ENCODE results near the gene PCDHB9.
"Not testable (repeated sequence)": the region's sequence is repeated elsewhere in the genome, so short reads cannot be mapped to it uniquely, and the experiment has no call there.

Gene PCDHB9

GRCh38 chr5:141179371-141179770 lies 7.6 kb upstream of the PCDHB9 start:
- not testable (repeated sequence) for H3K4me3 ChIP-seq (ENCODE audit: severe bottlenecking); H3K36me3 ChIP-seq (ENCODE audit: low read depth); H3K4me1 ChIP-seq (ENCODE audit: insufficient read depth, poor library complexity, severe bottlenecking); ATAC-seq (ENCODE audit: low read depth); DNase-seq (ENCODE audit: low spot score); H3K27ac ChIP-seq (ENCODE audit: poor library complexity, severe bottlenecking)
- H3K9me3 ChIP-seq (ENCODE audit: severe bottlenecking): peaks cover 17% of the 10 kb centered on the region
- H3K27me3 ChIP-seq (ENCODE audit: insufficient read depth, poor library complexity, severe bottlenecking): peaks cover 75% of the 10 kb centered on the region

- H3K9me3 ChIP-seq (ENCODE audit: severe bottlenecking): peaks cover 16% of the 10 kb centered on the region
- H3K36me3 ChIP-seq (ENCODE audit: low read depth); H3K27ac ChIP-seq (ENCODE audit: poor library complexity, severe bottlenecking); ATAC-seq (ENCODE audit: low read depth); H3K4me1 ChIP-seq (ENCODE audit: insufficient read depth, poor library complexity, severe bottlenecking); H3K4me3 ChIP-seq (ENCODE audit: severe bottlenecking); DNase-seq (ENCODE audit: low spot score): not testable (repeated sequence)
- H3K27me3 ChIP-seq (ENCODE audit: insufficient read depth, poor library complexity, severe bottlenecking): peaks cover 78% of the 10 kb centered on the region
Measured at GRCh38 chr5:141179876-141180275, 7.1 kb upstream of the PCDHB9 start.

- DNase-seq (ENCODE audit: low spot score) (no peak), ATAC-seq (ENCODE audit: low read depth) (no peak)
- no peak for TF ChIP-seq CTCF (IDR thresholded peaks at IDR 0.05; ENCODE audit: poor library complexity, severe bottlenecking)
- H3K4me1 ChIP-seq (ENCODE audit: insufficient read depth, poor library complexity, severe bottlenecking): no peaks in the 10 kb centered on the region
- H3K9me3 ChIP-seq (ENCODE audit: severe bottlenecking): peaks cover 13% of the 10 kb centered on the region
- no peaks in the 10 kb centered on the region for H3K36me3 ChIP-seq (ENCODE audit: low read depth)
- H3K4me3 ChIP-seq (ENCODE audit: severe bottlenecking): no peak overlapping the region
- H3K27ac ChIP-seq (ENCODE audit: poor library complexity, severe bottlenecking): no peak overlapping the region
- H3K27me3 ChIP-seq (ENCODE audit: insufficient read depth, poor library complexity, severe bottlenecking): peaks cover 78% of the 10 kb centered on the region
Measured at GRCh38 chr5:141180313-141180712, 6.6 kb upstream of the PCDHB9 start.

GRCh38 chr5:141182248-141182647 lies 4.7 kb upstream of the PCDHB9 start, which contains the start of gene PCDHB16:
Gene PCDHB16, plus strand, starts transcription at chr5:141182387. Its CDS starts 173 bp downstream, at chr5:141182560.
- peak; percentile 21 for TF ChIP-seq CTCF (IDR thresholded peaks at IDR 0.05; ENCODE audit: poor library complexity, severe bottlenecking)
- H3K4me1 ChIP-seq (ENCODE audit: insufficient read depth, poor library complexity, severe bottlenecking): no peaks in the 10 kb centered on the region
- H3K27ac ChIP-seq (ENCODE audit: poor library complexity, severe bottlenecking): no peak within 1 kb of the TSS
- peaks cover 2% of the 10 kb centered on the region for H3K9me3 ChIP-seq (ENCODE audit: severe bottlenecking)
- DNase-seq (ENCODE audit: low spot score) (no peak), ATAC-seq (ENCODE audit: low read depth) (no peak)
- H3K27me3 ChIP-seq (ENCODE audit: insufficient read depth, poor library complexity, severe bottlenecking): peaks cover 78% of the 10 kb centered on the region
- H3K36me3 ChIP-seq (ENCODE audit: low read depth): no peaks in the 10 kb centered on the region
- H3K4me3 ChIP-seq (ENCODE audit: severe bottlenecking): no peak within 1 kb of the TSS

GRCh38 chr5:141184117-141184855 lies 2.7 kb upstream of the PCDHB9 start:
- not testable (repeated sequence) for H3K27ac ChIP-seq (ENCODE audit: poor library complexity, severe bottlenecking); DNase-seq (ENCODE audit: low spot score); H3K4me1 ChIP-seq (ENCODE audit: insufficient read depth, poor library complexity, severe bottlenecking); ATAC-seq (ENCODE audit: low read depth); H3K36me3 ChIP-seq (ENCODE audit: low read depth); H3K4me3 ChIP-seq (ENCODE audit: severe bottlenecking); H3K9me3 ChIP-seq (ENCODE audit: severe bottlenecking)
- H3K27me3 ChIP-seq (ENCODE audit: insufficient read depth, poor library complexity, severe bottlenecking): peaks cover 78% of the 10 kb centered on the region

GRCh38 chr5:141188682-141189081 lies 1.7 kb downstream of the PCDHB9 start:
- not testable (repeated sequence) for ATAC-seq (ENCODE audit: low read depth); H3K27ac ChIP-seq (ENCODE audit: poor library complexity, severe bottlenecking); H3K9me3 ChIP-seq (ENCODE audit: severe bottlenecking); DNase-seq (ENCODE audit: low spot score); H3K4me1 ChIP-seq (ENCODE audit: insufficient read depth, poor library complexity, severe bottlenecking); H3K36me3 ChIP-seq (ENCODE audit: low read depth); H3K4me3 ChIP-seq (ENCODE audit: severe bottlenecking)
- peaks cover 79% of the 10 kb centered on the region for H3K27me3 ChIP-seq (ENCODE audit: insufficient read depth, poor library complexity, severe bottlenecking)

GRCh38 chr5:141189131-141189530 lies 2.2 kb downstream of the PCDHB9 start:
- not testable (repeated sequence) for H3K4me3 ChIP-seq (ENCODE audit: severe bottlenecking); H3K36me3 ChIP-seq (ENCODE audit: low read depth); DNase-seq (ENCODE audit: low spot score); H3K27ac ChIP-seq (ENCODE audit: poor library complexity, severe bottlenecking); H3K4me1 ChIP-seq (ENCODE audit: insufficient read depth, poor library complexity, severe bottlenecking); ATAC-seq (ENCODE audit: low read depth); H3K9me3 ChIP-seq (ENCODE audit: severe bottlenecking)
- peaks cover 79% of the 10 kb centered on the region for H3K27me3 ChIP-seq (ENCODE audit: insufficient read depth, poor library complexity, severe bottlenecking)
